ENCODE results near the gene KIAA0232.

Gene KIAA0232

GRCh38 chr4:6929339-6929811 lies 146.8 kb downstream of the KIAA0232 start:
- H3K4me2 ChIP-seq (ENCODE audit: low read length) = 0 out of 2 replicates have a peak overlapping the region, but pooled peaks have one; percentile 7
- H3K9me3 ChIP-seq (ENCODE audit: control insufficient read depth, insufficient read depth, low read length) = no peaks in the 10 kb centered on the region
- H3K4me1 ChIP-seq (ENCODE audit: control insufficient read depth, low read length) = peaks cover 13% of the 10 kb centered on the region
- peaks cover 13% of the 10 kb centered on the region; the same call in 1 of the 2 replicates for H4K20me1 ChIP-seq (ENCODE audit: control insufficient read depth, insufficient read depth, low read depth, low read length)
- TF ChIP-seq CTCF (IDR thresholded peaks at IDR 0.05; ENCODE audit: low read depth, low read length, poor library complexity, severe bottlenecking) (no peak), EZH2phosphoT487 (IDR thresholded peaks at IDR 0.05; ENCODE audit: borderline replicate concordance, low read length) (no peak)
- no peak overlapping the region for H3K27ac ChIP-seq (ENCODE audit: low read depth, low read length)
- H3K4me3 ChIP-seq (ENCODE audit: low read length) = no peak overlapping the region
- no peaks in the 10 kb centered on the region for H3F3A ChIP-seq (ENCODE audit: control insufficient read depth, insufficient read depth)
- no peaks in the 10 kb centered on the region for H3K27me3 ChIP-seq (ENCODE audit: control insufficient read depth, low read length)
- peaks cover 52% of the 10 kb centered on the region for H3K36me3 ChIP-seq (ENCODE audit: control insufficient read depth, low read length)
- H3K9me2 ChIP-seq (replicated peaks; ENCODE audit: control insufficient read depth, low read length) = no peaks in the 10 kb centered on the region
- peaks cover 94% of the 10 kb centered on the region for H3K79me2 ChIP-seq (ENCODE audit: control insufficient read depth, low read length)

- Histone ChIP-seq H4K20me1 (ENCODE audit: control insufficient read depth, insufficient read depth, low read depth, low read length) (peaks cover 13% of the 10 kb centered on the region; the same call in 1 of the 2 replicates), H3K4me3 (ENCODE audit: low read length) (no peak overlapping the region), H3K27me3 (ENCODE audit: control insufficient read depth, low read length) (no peaks in the 10 kb centered on the region), H3F3A (ENCODE audit: control insufficient read depth, insufficient read depth) (no peaks in the 10 kb centered on the region), H3K4me2 (ENCODE audit: low read length) (0 out of 2 replicates have a peak overlapping the region, but pooled peaks have one; percentile 7), H3K4me1 (ENCODE audit: control insufficient read depth, low read length) (peaks cover 13% of the 10 kb centered on the region), H3K36me3 (ENCODE audit: control insufficient read depth, low read length) (peaks cover 47% of the 10 kb centered on the region), H3K9me2 (replicated peaks; ENCODE audit: control insufficient read depth, low read length) (no peaks in the 10 kb centered on the region), H3K9me3 (ENCODE audit: control insufficient read depth, insufficient read depth, low read length) (no peaks in the 10 kb centered on the region), H3K79me2 (ENCODE audit: control insufficient read depth, low read length) (peaks cover 93% of the 10 kb centered on the region), H3K27ac (ENCODE audit: low read depth, low read length) (no peak overlapping the region)
- TF ChIP-seq EZH2phosphoT487 (IDR thresholded peaks at IDR 0.05; ENCODE audit: borderline replicate concordance, low read length) (no peak), CTCF (IDR thresholded peaks at IDR 0.05; ENCODE audit: low read depth, low read length, poor library complexity, severe bottlenecking) (no peak)
Measured at GRCh38 chr4:6929812-6930464, 147.4 kb downstream of the KIAA0232 start.

- H3K79me2 ChIP-seq (ENCODE audit: control insufficient read depth, low read length) = peaks cover 88% of the 10 kb centered on the region
Measured at GRCh38 chr4:6932475-6932874, 149.9 kb downstream of the KIAA0232 start.

More at GRCh38 chr4:6932475-6932874, 149.9 kb downstream of the KIAA0232 start:
- Histone ChIP-seq H3K9me2 (replicated peaks; ENCODE audit: control insufficient read depth, low read length) (no peaks in the 10 kb centered on the region), H4K20me1 (ENCODE audit: control insufficient read depth, insufficient read depth, low read depth, low read length) (peaks cover 13% of the 10 kb centered on the region; the same call in 1 of the 2 replicates), H3F3A (ENCODE audit: control insufficient read depth, insufficient read depth) (no peaks in the 10 kb centered on the region; the same call in 1 of the 2 replicates), H3K4me1 (ENCODE audit: control insufficient read depth, low read length) (peaks cover 20% of the 10 kb centered on the region), H3K9me3 (ENCODE audit: control insufficient read depth, insufficient read depth, low read length) (no peaks in the 10 kb centered on the region), H3K4me3 (ENCODE audit: low read length) (no peak overlapping the region), H3K36me3 (ENCODE audit: control insufficient read depth, low read length) (peaks cover 33% of the 10 kb centered on the region), H3K4me2 (ENCODE audit: low read length) (no peak overlapping the region), H3K27me3 (ENCODE audit: control insufficient read depth, low read length) (no peaks in the 10 kb centered on the region), H3K27ac (ENCODE audit: low read depth, low read length) (no peak overlapping the region)
- TF ChIP-seq CTCF (IDR thresholded peaks at IDR 0.05; ENCODE audit: low read depth, low read length, poor library complexity, severe bottlenecking) = no peak
- TF ChIP-seq EZH2phosphoT487 (IDR thresholded peaks at IDR 0.05; ENCODE audit: borderline replicate concordance, low read length) = no peak
